Suprapubic skin (tissue), 4 donors: ENCODE measurements around the gene CUBN. TPM values are rescaled to one million over a fixed set of nuclear protein-coding genes. Genes with fewer than 3 reads are reported as not detected.
A peak's percentile ranks its signal among the peaks of the same experiment; 100 is the strongest.

Experiments
- DNase-seq, 2 donors: peaks; one replicate each; pipeline ENCODE4 v3.0.0-alpha.2; 2019; ENCODE audit warnings: low spot score in 2 of 2
- H3K27ac ChIP-seq: fragments of 200-600 bp; sonication (generic); one replicate; pipeline ENCODE4 v1.5.1; 2019
- H3K27me3 ChIP-seq: fragments of 200-600 bp; sonication (generic); one replicate; pipeline ENCODE4 v1.5.1; 2019
- H3K36me3 ChIP-seq: fragments of 200-600 bp; sonication (generic); one replicate; pipeline ENCODE4 v1.5.1; 2019
- H3K4me1 ChIP-seq: fragments of 200-600 bp; sonication (generic); one replicate; pipeline ENCODE4 v1.5.1; 2019
- H3K4me3 ChIP-seq: fragments of 200-600 bp; sonication (generic); one replicate; pipeline ENCODE4 v1.5.1; 2019; ENCODE audit warnings: mild to moderate bottlenecking
- H3K9me3 ChIP-seq: fragments of 200-600 bp; sonication (generic); one replicate; pipeline ENCODE4 v1.5.1; 2019
- EP300 ChIP-seq: sonication (generic); formaldehyde crosslinking; IDR thresholded peaks from one replicate; pipeline ENCODE4 v1.6.1; 2017; ENCODE audit warnings: antibody characterized with exemption
- POLR2A ChIP-seq, 2 donors: fragments of 450-650 bp; IDR thresholded peaks; one replicate each; pipeline ENCODE4 v1.6.1; 2017; ENCODE audit warnings: antibody characterized with exemption in 2 of 2, mild to moderate bottlenecking in 2 of 2, moderate library complexity in 2 of 2
- POLR2AphosphoS5 ChIP-seq, 3 donors: sonication (generic); formaldehyde crosslinking; IDR thresholded peaks; one replicate each; pipeline ENCODE4 v1.6.1; 2017; ENCODE audit warnings: antibody characterized with exemption in 3 of 3
- WGBS: methylation state at CpG from one replicate; pipeline ENCODE4 v1.1.5; 2018; 5-methylcytosine and 5-hydroxymethylcytosine counted together
- total RNA-seq, 4 donors: library from RNA; depleted of rRNA; stranded (reverse); fragments of >200 nt; gene quantifications; one replicate each; pipeline ENCODE4 v1.1.0, GENCODE V29; 2016
- TF ChIP-seq, protein P1 (sequence below), 2 donors: fragments of 200-600 bp in 1 of 2; fragments of 450-650 bp in 1 of 2; sonication (generic) in 1 of 2; IDR thresholded peaks; one replicate each; pipeline ENCODE4 v1.5.1; 2016 to 2019; ENCODE audit warnings: antibody characterized with exemption in 2 of 2, mild to moderate bottlenecking in 1 of 2, moderate library complexity in 1 of 2

The CUBN gene
- total RNA-seq, 4 donors from 2014 or later, result 1.1 to 8.4 (median 1.2) TPM

DNA sequence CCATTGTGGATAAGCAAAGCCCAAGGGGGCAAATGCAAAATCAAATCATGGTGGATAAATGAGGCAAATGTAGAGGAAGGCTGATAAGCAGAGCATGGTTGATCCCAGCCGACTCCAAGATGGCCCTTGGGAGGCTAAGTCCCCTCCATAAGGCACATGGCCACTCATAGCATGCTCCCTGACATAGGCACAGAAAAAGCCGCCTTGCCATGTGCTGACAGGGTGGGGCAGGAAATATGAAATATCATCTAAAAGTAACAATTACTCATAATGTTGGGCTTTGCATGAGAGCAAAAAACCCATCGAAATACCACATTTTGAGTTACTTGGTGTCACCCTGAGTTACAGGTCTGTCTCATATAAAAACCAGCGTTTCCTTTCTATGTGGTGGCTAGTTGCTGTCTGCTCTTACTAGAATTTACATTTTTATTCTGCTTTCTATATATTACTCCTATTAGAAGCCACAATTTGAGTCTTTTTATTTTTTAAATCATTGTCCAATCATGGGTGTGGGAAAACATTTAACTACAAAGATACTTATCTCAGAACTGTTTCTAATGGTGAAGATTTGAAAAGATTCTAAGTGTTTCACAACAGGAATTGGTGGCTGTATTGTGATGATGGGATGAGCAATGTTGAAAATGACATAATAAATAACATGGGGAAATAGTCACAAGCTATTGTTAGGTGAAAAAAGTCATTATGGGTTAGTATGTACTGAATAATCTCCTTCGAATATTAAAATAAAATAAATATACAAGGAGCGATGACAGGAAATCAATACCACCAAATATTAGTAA, 102.7 kb downstream of the CUBN start:
- no peak for DNase-seq
- Histone ChIP-seq H3K4me1 (peaks cover 57% of the 10 kb centered on the region), H3K4me3 (no peak overlapping the region), H3K27ac (peak overlapping the region; percentile 78), H3K36me3 (no peaks in the 10 kb centered on the region), H3K9me3 (no peaks in the 10 kb centered on the region), H3K27me3 (no peaks in the 10 kb centered on the region)
- WGBS, result 76% methylated on average over 6 of the region's 6 CpGs
- TF ChIP-seq, protein P1, sequence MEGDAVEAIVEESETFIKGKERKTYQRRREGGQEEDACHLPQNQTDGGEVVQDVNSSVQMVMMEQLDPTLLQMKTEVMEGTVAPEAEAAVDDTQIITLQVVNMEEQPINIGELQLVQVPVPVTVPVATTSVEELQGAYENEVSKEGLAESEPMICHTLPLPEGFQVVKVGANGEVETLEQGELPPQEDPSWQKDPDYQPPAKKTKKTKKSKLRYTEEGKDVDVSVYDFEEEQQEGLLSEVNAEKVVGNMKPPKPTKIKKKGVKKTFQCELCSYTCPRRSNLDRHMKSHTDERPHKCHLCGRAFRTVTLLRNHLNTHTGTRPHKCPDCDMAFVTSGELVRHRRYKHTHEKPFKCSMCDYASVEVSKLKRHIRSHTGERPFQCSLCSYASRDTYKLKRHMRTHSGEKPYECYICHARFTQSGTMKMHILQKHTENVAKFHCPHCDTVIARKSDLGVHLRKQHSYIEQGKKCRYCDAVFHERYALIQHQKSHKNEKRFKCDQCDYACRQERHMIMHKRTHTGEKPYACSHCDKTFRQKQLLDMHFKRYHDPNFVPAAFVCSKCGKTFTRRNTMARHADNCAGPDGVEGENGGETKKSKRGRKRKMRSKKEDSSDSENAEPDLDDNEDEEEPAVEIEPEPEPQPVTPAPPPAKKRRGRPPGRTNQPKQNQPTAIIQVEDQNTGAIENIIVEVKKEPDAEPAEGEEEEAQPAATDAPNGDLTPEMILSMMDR (IDR thresholded peaks at IDR 0.05), result no peak
- TF ChIP-seq POLR2A (IDR thresholded peaks at IDR 0.05) (no peak), EP300 (no peak), POLR2AphosphoS5 (IDR thresholded peaks at IDR 0.05) (no peak)

DNA sequence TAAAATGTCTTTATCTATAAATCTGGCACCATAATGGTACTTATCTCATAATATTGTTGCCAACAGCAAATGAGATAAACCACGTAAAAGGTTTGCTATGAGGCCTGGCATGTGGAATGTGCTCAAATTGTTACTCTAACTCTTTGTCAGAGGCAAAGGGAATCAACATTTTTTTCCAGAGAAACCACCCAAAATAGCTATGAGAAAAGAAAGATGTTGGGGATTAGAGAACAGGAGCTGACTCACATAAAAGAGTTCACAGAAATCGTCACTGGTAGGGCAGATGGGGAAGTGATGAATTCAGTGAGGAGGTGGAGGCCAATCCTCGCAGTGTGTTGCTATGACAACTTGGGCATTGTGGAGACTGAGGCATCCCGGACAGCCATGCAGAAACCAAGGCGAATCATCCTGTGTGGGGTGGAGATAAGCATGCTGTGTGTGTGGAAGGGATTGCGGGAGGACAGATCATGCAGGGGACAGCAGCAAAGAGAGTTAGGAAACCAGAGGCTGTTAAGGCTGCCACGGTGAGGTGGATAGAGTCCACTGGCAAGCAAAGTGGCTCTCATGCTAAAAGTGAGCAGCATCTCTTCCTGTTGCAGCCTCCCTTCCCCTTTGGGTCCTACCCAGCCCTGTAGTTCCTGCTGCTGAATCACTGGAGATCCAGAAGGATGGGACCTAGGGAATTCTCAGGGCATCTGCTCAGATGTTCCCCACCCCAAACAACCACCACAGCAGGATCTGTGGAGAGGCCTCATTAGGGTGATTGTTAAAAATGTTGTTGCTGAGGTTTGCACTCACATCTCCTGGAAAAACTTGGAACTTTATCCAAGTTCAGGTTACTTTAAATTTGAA, 103.9 kb downstream of the CUBN start:
- TF ChIP-seq EP300, result no peak
- TF ChIP-seq POLR2AphosphoS5 (IDR thresholded peaks at IDR 0.05), result peak in 1 of 3 donors; percentile 42
- H3K9me3 ChIP-seq, result no peaks in the 10 kb centered on the region
- peak overlapping the region; percentile 78 for H3K27ac ChIP-seq
- no peak overlapping the region for H3K4me3 ChIP-seq
- 52% methylated on average over 7 of the region's 7 CpGs for WGBS
- H3K36me3 ChIP-seq, result no peaks in the 10 kb centered on the region
- DNase-seq, result peak in 1 of 2 donors; percentile 81
- peaks cover 57% of the 10 kb centered on the region for H3K4me1 ChIP-seq
- no peaks in the 10 kb centered on the region for H3K27me3 ChIP-seq

DNA sequence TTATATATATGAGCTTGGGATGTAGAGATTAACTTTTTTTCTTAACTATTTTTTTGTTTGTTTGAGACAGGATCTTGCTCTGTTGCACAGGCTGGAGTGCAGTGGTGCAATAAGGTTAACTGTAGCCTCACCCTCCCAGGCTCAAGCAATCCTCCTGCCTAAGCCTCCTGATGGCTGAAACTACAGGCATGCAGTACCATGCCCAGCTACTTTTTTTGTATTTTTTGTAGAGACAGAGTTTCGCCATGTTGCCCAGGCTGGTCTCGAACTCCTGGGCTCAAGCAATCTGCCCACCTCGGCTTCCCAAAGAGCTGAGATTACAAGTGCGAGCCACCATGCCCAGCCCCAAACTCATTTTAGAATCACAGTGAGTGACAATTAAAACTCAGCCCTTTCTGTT, 105.2 kb downstream of the CUBN start:
- H3K9me3 ChIP-seq, result no peaks in the 10 kb centered on the region
- no peak for TF ChIP-seq EP300
- TF ChIP-seq, protein P1 (IDR thresholded peaks at IDR 0.05), result no peak
- TF ChIP-seq POLR2A (IDR thresholded peaks at IDR 0.05), result no peak
- TF ChIP-seq POLR2AphosphoS5 (IDR thresholded peaks at IDR 0.05), result no peak
- no peaks in the 10 kb centered on the region for H3K27me3 ChIP-seq
- 96% methylated on average over 4 of the region's 4 CpGs for WGBS
- H3K36me3 ChIP-seq, result no peaks in the 10 kb centered on the region
- no peak overlapping the region for H3K4me3 ChIP-seq
- peak overlapping the region; percentile 84 for H3K27ac ChIP-seq
- peaks cover 50% of the 10 kb centered on the region for H3K4me1 ChIP-seq
- DNase-seq, result no peak

DNA sequence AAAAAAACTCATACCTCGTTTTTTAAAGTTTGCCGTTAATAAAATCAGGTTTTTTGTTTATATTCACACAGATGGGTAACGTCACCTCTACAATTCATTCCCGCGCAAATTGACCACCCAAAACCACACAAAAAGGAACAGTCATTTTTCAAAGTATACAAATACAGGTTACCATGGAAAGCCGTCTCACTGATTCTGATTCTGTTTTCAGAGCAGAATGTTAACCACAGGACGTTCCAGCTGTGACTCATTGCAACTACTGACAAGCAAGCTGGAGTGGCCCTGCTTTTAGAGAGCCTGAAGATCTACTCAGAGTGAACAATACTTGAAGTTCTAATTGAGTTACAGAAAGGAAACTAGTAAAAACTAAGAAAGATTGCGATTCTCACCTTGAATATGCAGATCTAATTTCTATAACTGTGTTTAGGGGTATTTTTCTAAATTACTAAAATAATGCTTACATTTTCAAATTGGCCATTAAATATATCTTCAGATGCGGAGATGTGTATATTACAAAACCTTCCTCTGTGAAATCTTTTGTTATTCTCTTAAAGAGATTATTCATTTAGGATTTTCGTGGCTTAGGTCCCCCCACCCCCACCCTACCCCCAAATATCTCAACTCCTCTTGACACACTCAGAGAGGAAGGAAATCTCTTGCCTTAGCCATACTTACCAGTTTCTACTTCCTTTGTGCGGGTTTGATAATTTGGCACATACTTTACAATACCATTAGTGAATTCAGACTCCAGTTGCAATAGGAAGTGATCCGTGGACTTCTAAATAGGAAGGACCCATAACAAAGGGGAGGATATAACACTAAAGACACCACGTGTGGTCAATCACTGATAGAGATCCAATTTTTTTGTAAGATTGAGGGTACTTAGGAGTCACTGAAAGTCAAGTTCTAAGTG, 106.0 kb downstream of the CUBN start:
- WGBS, result 47% methylated on average over 13 of the region's 13 CpGs

DNA sequence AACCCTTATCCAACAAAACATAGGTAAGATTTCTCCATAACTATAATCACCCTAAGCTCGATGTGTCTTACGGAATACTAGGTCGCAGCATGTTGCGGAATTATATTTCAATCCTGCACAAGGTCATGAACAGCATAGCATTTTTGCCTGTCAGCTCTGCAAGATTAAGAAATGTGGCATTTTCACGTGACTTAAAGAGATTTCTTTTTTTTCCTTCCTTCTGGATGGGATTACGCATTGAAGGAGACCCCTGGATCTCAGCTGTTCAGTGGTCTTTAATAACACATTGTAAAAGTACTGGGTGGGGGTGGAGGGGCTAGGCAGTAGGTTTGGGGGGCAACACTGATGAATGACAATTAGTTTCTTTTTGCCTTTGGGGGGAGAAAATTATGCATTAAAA, 106.7 kb downstream of the CUBN start:
- Histone ChIP-seq H3K27me3 (no peaks in the 10 kb centered on the region), H3K4me3 (no peak overlapping the region), H3K4me1 (peaks cover 41% of the 10 kb centered on the region), H3K36me3 (no peaks in the 10 kb centered on the region), H3K9me3 (no peaks in the 10 kb centered on the region), H3K27ac (peak overlapping the region; percentile 84)
- WGBS, result 77% methylated on average over 6 of the region's 6 CpGs
- TF ChIP-seq POLR2AphosphoS5 (IDR thresholded peaks at IDR 0.05) (peak in 2 of 3 donors; percentile 40 to 87), POLR2A (IDR thresholded peaks at IDR 0.05) (no peak)
- no peak for DNase-seq

More for the DNA sequence above, 106.0 kb downstream of the CUBN start:
- Histone ChIP-seq H3K27ac (peak overlapping the region; percentile 84), H3K9me3 (no peaks in the 10 kb centered on the region), H3K27me3 (no peaks in the 10 kb centered on the region), H3K4me1 (peaks cover 42% of the 10 kb centered on the region), H3K36me3 (no peaks in the 10 kb centered on the region), H3K4me3 (no peak overlapping the region)
- TF ChIP-seq, protein P1 (IDR thresholded peaks at IDR 0.05), result no peak
- TF ChIP-seq EP300, result no peak
- TF ChIP-seq POLR2AphosphoS5 (IDR thresholded peaks at IDR 0.05), result peak in 1 of 3 donors; percentile 72
- TF ChIP-seq POLR2A (IDR thresholded peaks at IDR 0.05), result peak in 1 of 2 donors; percentile 63
- peak in 1 of 2 donors; percentile 83 for DNase-seq
